ENCODE data around the gene SLC6A3.

DNA sequence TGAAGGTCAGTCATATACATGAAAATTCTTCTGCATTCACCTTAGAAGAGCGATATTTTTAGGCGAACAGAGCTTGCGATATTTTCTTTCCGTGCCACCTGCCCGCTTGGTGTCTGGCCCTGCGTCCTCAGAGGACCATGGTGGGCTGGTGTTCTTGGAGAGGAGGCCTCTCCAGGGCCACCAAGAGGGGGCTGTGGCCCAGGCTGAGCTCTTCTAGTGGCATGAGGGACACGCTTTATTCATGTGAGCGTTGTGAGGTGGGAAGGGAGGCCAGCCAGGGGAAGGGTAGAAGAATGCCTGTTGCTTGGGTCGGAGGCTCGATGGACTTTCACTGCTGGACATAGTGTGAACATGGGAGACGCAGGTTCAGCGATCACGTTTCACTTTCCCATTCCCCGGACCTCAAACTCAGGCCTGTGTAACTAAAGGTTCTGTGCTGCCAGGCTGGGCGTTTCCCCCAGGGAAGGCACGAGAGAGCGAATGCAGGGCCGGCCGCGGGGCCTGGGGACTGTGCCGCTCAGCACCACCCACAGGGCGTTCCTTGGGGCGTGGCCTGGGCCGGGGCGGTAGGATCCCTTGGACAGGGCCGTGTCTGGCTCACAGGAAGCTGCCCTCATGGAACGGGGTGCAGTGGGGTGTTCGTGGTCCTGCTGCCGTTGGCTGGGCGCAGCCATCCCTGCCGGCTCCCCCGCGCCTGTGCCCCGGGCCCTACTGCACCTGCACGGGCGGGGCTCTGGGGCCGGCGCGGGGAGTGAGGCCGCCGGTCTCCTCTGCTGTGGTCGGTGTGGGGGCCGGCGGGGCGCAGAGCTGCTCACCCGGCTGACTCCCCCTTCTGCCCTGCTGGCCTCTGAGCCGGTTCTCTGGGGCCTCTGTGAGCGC is 59.6 kb downstream of the SLC6A3 start:
- TF ChIP-seq, protein P1, sequence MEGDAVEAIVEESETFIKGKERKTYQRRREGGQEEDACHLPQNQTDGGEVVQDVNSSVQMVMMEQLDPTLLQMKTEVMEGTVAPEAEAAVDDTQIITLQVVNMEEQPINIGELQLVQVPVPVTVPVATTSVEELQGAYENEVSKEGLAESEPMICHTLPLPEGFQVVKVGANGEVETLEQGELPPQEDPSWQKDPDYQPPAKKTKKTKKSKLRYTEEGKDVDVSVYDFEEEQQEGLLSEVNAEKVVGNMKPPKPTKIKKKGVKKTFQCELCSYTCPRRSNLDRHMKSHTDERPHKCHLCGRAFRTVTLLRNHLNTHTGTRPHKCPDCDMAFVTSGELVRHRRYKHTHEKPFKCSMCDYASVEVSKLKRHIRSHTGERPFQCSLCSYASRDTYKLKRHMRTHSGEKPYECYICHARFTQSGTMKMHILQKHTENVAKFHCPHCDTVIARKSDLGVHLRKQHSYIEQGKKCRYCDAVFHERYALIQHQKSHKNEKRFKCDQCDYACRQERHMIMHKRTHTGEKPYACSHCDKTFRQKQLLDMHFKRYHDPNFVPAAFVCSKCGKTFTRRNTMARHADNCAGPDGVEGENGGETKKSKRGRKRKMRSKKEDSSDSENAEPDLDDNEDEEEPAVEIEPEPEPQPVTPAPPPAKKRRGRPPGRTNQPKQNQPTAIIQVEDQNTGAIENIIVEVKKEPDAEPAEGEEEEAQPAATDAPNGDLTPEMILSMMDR (IDR thresholded peaks at IDR 0.05; ENCODE audit: extremely low read depth in 1 of 2, insufficient read depth in 1 of 2, low read depth in 1 of 2, low read length in 2 of 2), result no peak
- TF ChIP-seq POLR2AphosphoS5 (IDR thresholded peaks at IDR 0.05; ENCODE audit: insufficient read depth, low read depth, low read length) (no peak), POLR2A (IDR thresholded peaks at IDR 0.05; ENCODE audit: low read depth, low read length) (no peak), GATA2 (IDR thresholded peaks at IDR 0.05; ENCODE audit: insufficient read depth, insufficient read length, low read depth, low read length) (no peak), FOS (IDR thresholded peaks at IDR 0.05; ENCODE audit: borderline replicate concordance, insufficient read depth, low read length) (no peak), JUN (IDR thresholded peaks at IDR 0.05; ENCODE audit: borderline replicate concordance, insufficient read depth, insufficient read length, low read depth) (no peak), EZH2 (IDR thresholded peaks at IDR 0.05; ENCODE audit: borderline replicate concordance, low read depth, low read length, severe bottlenecking) (no peak), MYC (IDR thresholded peaks at IDR 0.05; ENCODE audit: low read depth, low read length) (no peak)
- TF ChIP-seq, protein P2, sequence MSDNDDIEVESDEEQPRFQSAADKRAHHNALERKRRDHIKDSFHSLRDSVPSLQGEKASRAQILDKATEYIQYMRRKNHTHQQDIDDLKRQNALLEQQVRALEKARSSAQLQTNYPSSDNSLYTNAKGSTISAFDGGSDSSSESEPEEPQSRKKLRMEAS (IDR thresholded peaks at IDR 0.05; ENCODE audit: insufficient read depth, insufficient read length), result no peak
